Measurements from ENCODE around the gene NCS1.

Gene NCS1

DNA sequence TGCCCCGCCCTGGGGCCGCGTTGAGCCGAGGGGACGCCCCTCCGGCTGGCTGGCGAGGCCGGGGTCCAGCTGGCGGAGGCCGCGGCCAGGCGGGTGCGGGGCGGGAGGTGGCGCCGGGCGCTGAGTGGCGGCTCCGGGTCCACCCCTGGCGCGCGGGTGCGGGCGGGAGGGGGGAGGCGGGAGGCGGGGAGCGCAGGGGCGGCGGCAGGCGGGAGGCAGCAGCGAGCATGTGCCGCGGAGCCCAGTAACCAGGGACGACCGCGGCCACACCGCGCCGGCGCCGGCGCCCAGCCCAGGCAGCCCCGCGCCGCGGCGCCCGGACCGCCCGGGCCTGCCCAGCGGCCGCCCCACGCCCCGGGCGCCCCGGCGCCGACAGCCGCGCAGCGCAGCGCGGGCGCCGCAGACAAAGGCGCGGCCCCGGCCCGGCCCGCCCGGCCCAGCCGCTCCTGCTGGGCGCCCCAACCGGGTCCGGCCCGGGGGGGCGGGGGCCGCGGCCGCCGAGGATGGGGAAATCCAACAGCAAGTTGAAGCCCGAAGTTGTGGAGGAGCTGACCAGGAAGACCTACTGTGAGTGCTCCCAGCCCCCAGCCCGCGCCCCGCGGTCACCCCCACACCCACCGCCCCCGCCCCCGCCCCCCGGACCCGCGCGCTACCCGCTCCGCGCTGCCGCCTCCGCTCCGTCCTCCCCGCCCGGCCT is at the start of gene NCS1:
Gene NCS1, plus strand, starts transcription at position 244 of the 697 bp plus-strand sequence. Its CDS starts 260 bp downstream, at position 504.
- DNase-seq, result peak; percentile 34

DNA sequence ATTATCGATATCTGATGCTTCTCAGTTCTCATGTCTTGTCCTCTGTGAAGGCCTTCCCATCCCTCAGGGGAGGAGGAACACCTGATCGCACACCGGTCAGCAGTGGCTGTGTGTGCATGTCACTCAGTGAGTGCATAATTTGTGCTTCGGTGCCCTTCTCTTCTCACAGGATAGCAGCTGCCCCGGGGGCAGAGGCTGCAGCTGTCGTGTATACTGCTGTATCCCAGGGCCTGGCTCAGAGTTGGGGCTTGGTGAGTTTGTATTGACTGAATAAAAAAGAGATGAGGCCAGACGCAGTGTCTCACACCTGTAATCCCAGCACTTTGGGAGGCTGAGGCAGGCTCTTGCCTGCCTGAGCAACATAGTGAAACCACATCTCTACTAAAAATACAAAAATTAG is 49.7 kb upstream of the NCS1 start:
- no peak for DNase-seq

DNA sequence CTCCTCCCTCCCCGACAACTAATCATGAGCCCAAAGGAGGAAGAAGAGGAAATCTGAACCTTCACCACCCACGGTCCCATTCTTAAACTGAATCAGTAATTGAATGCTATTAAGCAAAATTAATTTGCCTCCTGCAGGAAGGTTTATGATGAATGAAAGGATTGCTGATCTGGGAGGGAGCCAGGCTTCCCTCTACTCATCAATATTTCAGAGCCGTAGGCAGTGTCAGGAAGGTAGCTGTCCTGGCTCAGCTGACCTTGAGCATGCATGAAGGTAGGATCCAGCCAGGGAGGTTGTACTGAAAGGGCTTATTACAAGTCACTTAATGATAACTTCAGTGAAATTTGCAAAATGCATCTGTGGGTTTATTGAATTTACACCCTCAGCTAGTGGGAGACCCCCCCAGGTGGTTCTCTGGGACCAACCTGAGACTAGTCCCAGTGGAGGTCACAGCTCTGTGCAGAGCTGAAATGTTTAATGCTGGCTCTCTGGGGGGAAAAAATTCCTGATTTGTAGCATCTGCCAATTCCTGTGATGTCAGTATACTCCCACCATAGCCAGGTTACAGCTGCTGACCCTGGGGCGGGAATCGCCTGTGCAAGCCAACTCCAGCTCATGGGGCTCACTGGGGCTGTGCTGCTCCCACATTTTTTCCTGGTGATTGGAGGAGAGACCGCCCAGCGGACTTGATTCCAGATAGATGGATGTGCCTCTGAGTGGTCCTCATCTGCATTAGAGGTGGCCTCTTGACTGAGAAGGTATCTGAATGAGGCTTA is 47.9 kb upstream of the NCS1 start:
- DNase-seq, result no peak

DNA sequence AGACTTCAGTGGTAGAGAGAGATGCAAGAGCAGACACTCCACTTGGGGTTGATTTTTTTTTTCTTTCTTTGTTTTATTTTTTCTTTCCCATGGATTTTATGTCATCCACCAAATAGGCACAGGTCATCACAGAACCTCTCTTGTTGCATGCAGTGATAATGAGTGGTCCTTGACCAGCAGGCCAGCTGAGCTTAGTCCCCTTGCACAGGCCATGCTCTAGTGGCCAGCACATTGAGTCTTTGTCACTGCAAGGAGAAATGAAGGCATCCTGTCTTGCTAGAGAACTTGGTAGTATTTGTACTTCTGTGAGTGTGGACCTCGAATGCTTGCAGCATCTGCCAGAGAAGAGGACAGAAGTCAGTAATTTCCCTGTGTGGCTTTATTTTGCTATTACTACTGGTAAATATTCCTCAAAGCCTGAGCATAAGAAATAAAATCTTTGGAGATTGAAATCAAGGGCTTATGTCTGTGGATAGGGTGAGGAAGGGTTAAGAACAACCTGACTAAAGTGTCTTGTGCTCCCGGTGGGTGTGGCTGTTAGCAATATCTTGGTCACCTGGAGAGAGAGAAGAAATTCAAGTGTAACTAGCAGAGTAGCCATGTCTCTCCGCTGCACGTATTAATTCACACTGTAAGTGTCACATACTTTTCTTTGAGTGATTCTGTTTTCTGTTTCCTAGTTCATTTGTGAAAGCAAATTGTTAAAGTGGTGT is 45.3 kb upstream of the NCS1 start:
- DNase-seq, result no peak

DNA sequence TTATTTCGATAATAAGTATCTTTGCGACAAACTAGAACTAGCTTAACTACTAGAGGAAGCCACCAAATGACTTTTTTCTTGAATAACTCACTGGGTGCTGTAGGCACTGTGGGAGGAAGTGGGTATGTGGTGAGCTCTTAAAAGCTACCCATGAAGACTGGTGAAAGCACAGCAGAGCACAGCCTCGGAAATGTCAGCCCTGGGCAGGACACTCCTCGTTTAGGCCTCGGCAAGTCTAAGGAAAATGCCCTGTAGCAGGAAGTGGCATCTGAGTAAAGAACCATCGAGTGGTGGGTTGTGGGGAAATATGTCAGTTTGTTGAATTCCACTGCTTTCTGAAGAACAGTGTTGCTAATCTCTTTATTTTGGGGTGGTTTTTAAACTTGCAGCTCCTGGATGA is 44.0 kb upstream of the NCS1 start:
- peak; percentile 81 for DNase-seq

DNA sequence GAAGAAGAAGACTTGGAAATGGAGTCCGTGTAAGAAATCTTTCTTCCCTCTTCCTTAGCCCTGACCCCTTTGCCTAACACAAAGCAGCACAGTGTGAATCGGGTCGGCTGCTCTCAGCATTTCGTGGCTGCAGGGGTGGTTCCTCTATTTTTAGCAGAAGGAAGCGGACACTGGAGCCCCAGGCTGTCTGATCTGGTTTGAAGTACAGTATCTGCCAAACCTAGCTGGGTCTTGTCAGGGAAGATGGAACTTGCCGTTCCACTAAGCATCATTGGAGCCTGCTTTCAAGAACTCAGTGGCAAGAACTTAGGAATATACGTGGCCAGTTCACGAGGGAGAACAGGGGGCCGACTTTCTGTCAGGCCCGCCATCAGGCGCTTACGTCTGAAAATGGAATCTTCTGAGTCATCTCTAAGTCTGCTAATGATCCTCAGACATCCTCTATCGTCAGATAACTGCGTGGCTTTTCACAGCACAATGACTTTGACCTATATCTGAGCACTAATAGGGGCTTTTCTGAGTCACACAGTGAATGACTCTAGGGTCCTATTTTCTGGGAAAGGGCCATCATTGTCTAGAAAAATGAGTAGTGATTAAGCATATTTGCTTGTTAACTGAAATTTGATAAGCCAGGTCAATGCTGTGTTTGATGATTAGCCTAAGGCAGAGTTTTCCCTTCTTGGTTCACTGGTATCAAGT is 43.3 kb upstream of the NCS1 start:
- peak; percentile 64 for DNase-seq

DNA sequence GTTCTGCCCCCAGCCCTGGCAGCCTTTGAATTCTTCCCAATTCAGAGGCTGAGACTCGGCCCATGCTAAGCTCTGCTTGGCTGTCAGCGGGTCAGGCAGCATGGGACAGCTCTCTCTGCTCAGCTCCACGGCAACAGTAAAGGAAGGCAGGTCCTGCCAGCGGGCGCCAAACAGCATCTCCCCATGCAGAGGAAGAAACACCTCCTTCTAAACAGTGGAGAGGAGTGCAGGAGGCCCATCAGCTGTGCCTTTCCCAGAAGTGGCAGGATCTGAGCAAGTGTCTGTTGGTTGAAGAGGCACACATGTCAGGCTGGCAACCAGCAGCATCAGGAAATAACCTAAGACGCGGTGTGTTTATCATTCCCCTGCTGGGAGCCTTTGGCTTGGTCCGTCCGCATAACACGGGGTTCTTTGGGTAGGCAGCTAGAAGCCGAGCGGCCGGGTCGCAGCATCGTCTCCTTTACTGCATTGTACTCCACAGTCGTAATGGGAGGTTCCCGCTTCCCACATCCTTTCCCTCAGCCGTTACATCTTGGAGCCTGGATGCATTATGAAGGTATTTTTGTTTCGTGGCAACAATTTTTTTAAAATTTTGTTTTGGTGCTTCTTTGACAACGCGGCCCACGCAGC is 42.7 kb upstream of the NCS1 start:
- DNase-seq, result no peak

DNA sequence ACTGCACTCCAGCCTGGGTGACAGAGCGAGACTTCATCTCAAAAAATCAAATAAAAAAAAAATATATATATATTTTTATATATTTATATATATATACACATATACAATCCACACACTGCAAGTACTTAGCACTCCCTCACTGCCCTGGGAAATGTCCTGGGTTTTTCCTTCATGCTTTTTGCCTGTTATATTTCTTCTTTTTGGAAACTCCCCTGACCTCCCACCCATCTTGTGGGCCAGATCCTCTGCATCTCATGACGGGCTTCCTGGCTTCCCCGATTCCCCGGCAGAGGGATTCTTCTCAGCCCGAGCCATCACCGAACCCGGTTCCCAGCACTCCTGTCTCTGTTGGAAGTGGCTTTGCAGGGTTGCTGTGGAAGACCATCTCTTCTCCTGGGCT is 39.5 kb upstream of the NCS1 start:
- DNase-seq, result no peak

DNA sequence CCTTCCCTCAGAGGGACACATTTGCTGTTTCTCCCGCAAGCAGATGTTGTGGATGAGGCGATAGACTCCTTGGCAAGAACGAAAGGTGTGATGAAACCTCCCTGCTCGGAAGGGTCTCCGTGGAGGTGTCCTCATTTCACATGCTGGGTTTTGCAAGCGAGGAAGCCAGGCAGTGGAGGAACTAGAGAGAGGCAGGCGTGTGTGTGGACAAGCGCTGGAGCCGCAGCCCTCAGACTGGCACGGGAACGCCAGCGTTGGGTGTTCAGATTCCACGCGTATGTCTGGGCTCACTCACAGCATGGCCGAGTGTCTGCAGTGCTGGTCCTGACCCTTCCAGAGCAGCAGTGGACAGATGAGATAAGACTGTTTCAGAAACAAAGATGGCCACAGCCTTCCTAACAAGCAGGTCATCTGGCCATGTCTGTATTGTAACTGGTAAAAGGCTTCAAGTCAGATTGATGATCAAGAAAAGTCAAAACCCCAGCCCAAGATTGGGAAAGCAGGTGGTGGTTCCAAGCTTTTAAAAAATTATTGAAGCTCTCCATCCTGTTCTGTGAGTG is 35.0 kb upstream of the NCS1 start:
- no peak for DNase-seq

DNA sequence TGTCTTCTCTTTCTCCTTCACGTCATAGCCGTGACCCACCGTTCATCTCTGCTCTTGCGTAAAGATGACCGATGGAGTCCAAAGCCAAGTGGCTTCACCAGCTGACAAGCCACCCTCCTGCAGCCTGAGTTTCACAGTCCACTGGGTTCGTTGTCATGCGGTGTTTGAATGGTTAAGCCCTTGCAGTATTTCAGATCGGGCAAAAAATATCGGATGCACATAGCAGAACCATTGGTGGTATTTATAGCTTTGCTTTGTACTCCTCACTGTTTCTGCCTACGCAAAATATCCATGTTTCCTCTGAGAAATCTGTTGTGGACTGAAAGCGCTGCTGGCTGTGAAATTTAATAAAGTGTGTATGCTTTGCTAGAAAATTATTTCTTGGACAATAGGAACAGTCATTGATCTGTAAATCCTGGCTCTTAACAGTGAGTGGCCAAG is 34.5 kb upstream of the NCS1 start:
- no peak for DNase-seq

DNA sequence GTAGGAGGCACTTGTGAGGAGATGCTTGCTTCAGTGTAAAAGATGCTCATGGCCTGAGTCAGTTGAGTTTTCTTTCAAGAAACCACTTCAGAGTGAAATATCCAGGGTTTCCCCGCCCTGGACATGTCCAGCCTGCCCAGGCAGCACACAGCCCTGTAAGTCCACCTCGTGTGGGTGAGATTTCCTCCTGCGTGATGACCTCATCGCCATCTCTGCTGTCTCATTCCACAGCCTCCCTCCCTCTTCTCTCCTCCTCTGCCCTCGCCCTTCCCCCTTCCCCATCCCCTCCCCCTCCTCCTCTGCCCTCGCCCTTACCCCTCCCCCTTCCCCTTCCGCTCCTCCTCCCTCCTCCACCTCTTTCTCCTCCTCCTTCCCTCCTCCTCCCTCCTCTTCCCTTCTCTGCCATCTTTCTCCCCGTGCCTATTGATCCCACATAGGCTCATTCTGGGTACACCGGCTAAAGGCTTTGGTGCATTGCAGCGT is 34.0 kb upstream of the NCS1 start:
- no peak for DNase-seq

DNA sequence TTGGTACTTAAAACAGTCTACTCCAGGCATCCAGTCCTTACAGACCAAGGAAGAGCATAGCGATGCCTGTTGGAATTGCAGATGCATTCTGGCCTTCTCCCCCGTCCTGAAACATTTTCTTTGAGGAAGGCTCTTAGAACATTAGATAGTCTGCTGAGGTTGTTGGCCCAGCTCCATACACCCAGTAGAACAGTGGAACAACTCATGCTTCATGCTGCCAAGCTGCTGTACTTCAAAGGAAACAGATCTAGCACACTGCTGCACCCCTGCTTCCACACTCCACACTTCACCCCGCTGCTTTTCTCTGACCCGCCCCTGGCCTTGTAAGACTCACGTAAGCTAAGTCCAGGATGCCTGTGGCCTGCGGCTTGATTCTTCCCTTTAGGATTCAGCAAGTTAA is 33.4 kb upstream of the NCS1 start:
- no peak for DNase-seq

DNA sequence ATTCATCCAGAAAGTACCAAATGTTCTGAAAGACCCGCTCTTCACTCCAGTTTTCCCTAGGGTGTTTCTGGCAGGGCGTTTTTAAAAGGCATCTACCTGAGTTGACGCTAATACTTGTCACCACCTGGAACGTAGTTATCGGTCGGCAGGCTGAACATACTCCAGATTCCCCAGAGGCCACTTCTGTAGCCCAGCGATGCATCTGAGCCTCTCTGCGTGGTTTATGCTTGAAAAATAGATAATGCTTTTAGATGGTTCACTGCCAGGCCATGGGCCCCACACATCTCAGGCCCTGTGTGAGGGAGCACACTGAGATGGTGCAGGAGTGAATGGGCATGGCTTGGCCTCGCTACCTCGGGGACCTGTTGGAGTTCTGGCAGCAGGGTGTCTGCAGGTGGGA is 33.0 kb upstream of the NCS1 start:
- no peak for DNase-seq

DNA sequence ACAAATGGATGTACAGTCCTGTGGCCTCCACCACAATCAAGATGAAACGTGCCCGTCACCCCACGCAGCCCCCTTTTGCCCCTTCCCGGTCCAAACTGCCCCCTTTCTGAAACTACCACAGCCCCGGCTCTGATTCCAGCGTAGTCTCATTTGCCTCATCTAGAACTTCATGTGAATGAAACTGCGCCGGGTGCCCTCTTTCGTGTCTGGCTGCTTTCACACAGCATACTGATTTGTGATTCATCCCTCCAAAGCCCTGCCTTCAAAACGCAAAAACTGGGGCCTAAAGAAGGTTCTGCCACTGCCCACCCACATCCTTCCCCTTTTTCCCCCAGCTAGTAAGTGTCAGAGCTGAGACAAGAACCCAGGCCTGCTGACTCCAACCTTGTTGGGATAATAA is 31.5 kb upstream of the NCS1 start:
- DNase-seq, result no peak

DNA sequence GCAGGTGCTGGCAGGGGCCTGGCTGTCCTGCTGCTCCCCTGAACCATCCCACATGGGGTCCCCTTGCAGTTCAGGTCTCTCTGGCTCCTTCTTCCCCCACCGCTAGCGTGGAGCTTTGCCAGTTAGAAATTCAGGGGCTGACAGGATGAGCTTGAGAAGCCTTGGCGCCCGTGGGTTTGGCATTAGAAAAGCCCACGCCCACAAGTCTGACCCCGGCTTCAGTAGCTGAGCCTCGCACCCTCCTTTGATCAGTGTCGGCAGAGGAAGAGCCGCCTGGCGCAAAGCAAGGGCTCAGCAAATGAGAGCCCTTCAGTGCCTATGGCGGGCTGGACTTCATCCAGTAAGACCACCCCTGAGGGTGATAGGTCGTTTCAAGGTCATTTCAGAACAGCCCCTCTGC is 30.1 kb upstream of the NCS1 start:
- DNase-seq, result no peak

DNA sequence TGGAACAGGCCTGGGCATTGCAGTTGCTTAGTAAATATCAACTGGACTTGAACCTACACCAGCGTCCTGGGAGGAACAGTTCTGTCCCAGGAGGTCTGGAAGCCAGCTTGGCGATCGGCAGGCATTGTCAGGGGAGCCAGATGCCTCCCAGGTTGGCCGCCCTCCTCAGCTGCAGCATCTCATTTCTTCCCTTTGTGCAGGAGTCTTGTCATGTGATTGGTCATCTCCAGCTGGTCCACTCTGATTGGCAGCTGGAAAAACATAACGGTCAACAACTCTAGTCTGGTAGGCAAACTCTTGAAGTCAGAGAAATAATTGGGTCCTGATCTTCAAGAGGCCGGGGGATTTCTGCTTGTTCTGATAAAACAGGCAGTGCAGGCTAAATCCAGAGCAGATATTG is 29.6 kb upstream of the NCS1 start:
- DNase-seq, result no peak

DNA sequence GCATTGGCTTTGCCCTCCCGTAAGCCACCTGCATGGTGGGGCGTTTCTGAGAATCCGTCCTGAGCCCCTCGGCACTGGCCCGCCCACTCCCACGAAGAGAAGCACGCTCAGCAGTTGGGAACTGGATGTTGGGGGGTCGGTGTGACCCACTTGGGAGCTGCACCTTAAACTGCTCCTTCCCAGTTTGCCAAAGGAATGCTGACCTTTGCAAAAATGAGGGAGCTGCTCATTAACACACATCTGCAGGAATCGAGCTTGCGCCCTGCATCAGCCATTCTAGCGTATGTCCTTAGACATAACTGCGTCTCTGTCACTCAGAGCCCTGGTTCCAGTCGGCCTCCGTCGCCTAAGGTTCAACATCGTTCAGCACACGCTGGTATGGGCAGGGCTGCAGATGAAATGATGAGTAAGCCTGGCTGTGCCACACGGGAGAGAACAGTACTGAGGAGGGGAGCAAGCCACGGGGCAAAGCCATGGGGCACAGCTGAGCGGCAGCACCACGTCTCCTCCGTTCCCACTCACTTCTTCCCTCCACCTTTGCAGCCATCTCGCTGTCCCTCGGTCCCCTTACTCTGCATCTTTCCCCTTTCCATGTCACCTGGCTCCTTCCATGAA is 28.8 kb upstream of the NCS1 start:
- no peak for DNase-seq

DNA sequence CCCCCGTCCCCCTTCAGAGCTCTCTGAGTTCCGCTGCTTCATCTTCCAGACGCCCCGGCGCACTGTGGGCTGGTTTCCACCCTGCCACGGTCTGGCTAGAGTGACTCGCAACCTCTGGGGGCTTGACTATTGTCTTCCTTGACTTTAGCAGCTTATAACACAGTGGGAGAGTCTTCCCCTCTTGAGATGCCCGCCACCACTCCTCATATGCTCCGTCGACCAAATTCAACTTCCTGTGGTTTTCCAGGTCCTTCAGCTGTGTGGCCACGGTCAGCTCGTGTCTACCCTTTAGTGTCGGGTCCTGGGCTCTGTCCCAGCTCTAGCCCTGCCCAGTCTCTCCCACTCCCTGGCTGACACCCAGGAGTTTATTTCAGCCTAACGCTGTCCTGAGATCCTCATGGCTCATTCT is 28.2 kb upstream of the NCS1 start:
- DNase-seq, result no peak

DNA sequence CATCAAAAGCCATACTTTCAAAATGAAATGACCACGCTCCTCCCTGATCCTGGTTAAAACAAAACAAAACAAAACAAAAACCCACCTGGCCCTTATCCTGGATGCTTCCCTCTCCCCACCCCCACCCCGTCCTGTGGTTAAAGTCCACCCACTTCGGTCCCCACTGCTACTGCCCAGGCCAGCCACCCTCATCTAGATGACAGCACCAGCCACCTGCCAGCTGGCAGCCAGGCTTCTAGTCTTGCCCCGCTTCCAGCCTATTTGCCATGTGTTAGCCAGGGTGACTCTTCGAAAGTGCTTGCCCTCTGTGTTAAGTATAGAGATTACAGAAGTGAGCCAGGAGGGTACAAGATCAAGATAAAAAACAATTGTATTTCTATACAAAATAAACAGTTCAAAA is 27.5 kb upstream of the NCS1 start:
- no peak for DNase-seq

DNA sequence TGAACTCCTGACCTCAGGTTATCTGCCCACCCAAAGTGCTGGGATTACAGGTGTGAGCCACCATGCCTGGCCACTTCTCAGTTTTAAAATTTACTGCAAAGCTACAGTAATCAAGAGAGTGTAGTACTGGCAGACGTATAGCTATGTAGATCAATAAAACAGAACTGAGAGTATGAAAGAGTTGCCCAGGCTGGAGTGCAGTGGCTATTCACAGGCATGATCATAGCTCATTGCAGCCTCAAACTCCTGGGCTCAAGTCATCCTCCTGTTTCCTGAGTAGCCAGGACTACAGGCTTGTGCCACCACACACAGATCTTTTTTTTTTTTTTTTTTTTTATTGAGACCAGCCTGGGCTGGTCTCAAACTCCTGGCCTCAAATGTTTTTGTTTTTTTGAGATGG is 26.5 kb upstream of the NCS1 start:
- no peak for DNase-seq

DNA sequence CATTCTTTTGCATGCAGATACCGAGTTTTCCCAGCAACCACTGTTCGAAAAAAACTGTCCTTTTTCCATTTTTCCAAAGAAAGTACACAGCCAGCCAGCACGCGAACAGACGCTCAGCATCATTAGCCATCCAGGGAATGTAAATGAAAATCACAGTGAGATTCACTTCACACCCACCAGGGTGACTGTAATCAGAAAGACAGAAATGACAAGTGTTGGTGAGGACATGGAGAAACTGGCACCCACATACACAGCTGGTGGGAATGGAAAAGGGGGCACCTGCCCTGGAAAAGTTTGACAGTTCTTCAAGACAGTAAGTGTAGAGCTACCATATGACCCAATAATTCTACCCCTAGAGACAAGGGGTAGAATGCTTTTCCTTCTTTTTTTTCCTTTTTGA is 25.0 kb upstream of the NCS1 start:
- DNase-seq, result no peak

DNA sequence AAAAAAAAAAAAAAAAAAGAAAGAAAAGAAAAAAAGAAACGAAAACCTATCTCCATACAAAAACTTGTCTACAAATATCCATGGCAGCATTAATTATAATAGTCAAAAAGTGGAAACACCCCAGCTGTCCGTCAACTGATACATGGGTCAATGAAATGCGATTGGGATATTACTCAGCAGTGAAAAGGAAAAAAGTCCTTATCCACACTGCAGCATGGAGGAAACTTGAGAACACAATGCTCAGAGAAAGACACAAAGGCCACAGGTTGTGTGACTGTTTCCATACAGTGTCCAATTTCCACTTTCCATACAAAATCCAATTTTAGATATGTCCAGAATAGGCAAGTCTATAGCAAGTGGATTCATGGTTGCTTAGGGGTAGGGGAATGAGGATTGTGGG is 24.3 kb upstream of the NCS1 start:
- no peak for DNase-seq
